GM12891 (cell line): ENCODE data around the gene CD24.

Source experiments
- PAX5 ChIP-seq: IDR thresholded peaks from 2 replicates; pipeline ENCODE4 v1.6.1; 2011; ENCODE audit warnings: low read length, moderate library complexity, mild to moderate bottlenecking; ENCODE audit not compliant: insufficient read depth, severe bottlenecking
- POLR2A ChIP-seq: IDR thresholded peaks from 2 replicates; pipeline ENCODE4 v1.6.1; 2011; ENCODE audit warnings: low read depth, low read length, control low read depth
- POLR2AphosphoS5 ChIP-seq: IDR thresholded peaks from 2 replicates; pipeline ENCODE4 v1.6.1; 2011; ENCODE audit warnings: low read depth, low read length, control low read depth
- POU2F2 ChIP-seq: IDR thresholded peaks from 2 replicates; pipeline ENCODE4 v1.6.1; 2011; ENCODE audit warnings: low read depth, mild to moderate bottlenecking, control low read depth, low read length, moderate library complexity
- SPI1 ChIP-seq: IDR thresholded peaks from 2 replicates; pipeline ENCODE4 v1.6.1; 2011; ENCODE audit warnings: low read depth, low read length, control low read depth
- TAF1 ChIP-seq: IDR thresholded peaks from 2 replicates; pipeline ENCODE4 v1.6.1; 2011; ENCODE audit warnings: low read depth, low read length, control low read depth

- TF ChIP-seq POLR2A: no peak
- TF ChIP-seq TAF1: no peak
- no peak for TF ChIP-seq POLR2AphosphoS5
- TF ChIP-seq SPI1: no peak
- TF ChIP-seq PAX5: no peak
- no peak for TF ChIP-seq POU2F2
These were observed 47.1 kb upstream of the CD24 start for GRCh38 chr6:107021446-107022185.
